C4-2B (cell line): ENCODE measurements around the gene VSTM2L.

Experiments used
- H3K27ac ChIP-seq: fragments of 450-650 bp; 2 replicates; pipeline ENCODE4 v1.5.1; 2017
- ZFX ChIP-seq: fragments of 450-650 bp; IDR thresholded peaks from 2 replicates; pipeline ENCODE4 v1.6.1; 2017
- TF ChIP-seq, protein P1 (sequence below): fragments of 450-650 bp; conservative IDR thresholded peaks from 2 replicates; pipeline ENCODE4 v1.5.1; 2017; ENCODE audit warnings: mild to moderate bottlenecking

Gene VSTM2L

GRCh38 chr20:37866051-37866450 lies 36.9 kb upstream of the VSTM2L start:
- no peak overlapping the region for H3K27ac ChIP-seq
- TF ChIP-seq, protein P1, sequence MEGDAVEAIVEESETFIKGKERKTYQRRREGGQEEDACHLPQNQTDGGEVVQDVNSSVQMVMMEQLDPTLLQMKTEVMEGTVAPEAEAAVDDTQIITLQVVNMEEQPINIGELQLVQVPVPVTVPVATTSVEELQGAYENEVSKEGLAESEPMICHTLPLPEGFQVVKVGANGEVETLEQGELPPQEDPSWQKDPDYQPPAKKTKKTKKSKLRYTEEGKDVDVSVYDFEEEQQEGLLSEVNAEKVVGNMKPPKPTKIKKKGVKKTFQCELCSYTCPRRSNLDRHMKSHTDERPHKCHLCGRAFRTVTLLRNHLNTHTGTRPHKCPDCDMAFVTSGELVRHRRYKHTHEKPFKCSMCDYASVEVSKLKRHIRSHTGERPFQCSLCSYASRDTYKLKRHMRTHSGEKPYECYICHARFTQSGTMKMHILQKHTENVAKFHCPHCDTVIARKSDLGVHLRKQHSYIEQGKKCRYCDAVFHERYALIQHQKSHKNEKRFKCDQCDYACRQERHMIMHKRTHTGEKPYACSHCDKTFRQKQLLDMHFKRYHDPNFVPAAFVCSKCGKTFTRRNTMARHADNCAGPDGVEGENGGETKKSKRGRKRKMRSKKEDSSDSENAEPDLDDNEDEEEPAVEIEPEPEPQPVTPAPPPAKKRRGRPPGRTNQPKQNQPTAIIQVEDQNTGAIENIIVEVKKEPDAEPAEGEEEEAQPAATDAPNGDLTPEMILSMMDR: no peak

GRCh38 chr20:37867289-37868195 lies 35.4 kb upstream of the VSTM2L start:
- no peak overlapping the region for H3K27ac ChIP-seq
- TF ChIP-seq, protein P1: no peak
- TF ChIP-seq ZFX: no peak

GRCh38 chr20:37868851-37869333 lies 34.0 kb upstream of the VSTM2L start:
- no peak for TF ChIP-seq ZFX
- TF ChIP-seq, protein P1: no peak
- no peak overlapping the region for H3K27ac ChIP-seq

DNA sequence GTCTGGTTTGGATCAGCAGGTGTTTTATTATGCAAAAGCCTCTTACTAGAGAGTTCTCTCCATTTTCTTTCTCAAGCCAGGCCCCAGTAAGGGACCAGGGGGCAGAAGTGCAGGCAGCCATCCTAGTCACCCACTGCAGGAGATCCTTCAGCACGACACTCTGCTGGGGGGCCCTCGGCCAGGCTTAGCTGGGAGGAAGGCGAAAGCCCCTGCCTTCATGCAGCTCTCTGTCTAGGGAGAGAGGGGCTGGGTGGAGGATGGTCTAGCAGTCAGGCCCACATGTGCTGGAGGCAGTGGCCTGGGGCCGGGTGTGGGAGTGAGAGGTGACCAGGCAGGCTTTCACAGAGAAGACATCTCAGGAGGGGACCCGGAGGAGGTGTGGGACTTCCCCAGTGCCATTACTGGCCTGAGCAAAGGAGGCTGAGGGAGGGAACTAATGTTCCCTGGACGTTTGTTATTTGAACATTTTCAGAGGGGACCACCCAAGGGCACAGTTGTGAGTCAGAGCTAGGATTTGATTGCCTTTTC lies 33.5 kb upstream of the VSTM2L start:
- H3K27ac ChIP-seq: no peak overlapping the region
- no peak for TF ChIP-seq ZFX
- TF ChIP-seq, protein P1: no peak

DNA sequence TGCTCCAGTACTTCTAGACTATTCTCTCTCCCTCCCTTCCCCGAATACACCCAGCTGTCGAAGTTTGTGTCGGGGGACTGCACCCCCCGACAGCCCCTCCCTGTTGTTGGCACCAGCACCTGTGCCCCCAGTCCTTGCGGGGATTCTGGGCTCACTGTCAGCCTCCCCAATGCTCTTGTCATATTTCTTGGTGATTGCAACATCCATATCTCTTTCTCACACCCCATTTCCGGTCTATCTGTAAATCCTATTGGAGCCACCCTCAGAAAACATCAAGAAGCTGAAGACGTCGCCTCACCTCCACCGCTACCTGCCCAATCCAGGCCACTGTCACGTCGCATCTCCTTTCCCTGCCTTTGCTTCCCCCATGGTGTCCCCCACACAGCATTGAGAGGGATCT lies 32.6 kb upstream of the VSTM2L start:
- TF ChIP-seq, protein P1: no peak
- no peak for TF ChIP-seq ZFX
- no peak overlapping the region for H3K27ac ChIP-seq

DNA sequence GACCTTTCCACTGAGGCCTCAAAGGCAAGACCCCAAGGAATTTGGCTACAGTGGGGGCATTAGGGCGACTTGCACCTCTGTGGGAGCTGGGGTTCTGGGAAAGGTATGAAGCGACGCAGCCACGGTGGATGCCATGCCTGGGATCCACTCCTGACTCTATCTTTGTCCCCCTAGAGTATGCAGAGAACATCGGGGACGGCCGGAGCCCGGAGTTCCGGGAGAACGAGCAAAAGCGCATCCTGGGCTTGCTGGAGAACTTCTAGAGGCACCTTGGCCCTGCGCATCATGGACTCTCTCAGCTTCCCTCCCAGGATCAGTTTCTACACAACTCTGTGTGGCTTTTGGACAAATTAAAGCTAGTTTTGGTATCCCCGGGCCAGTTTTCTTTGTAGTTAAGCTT lies 31.2 kb upstream of the VSTM2L start:
- TF ChIP-seq, protein P1: no peak
- TF ChIP-seq ZFX: no peak
- no peak overlapping the region for H3K27ac ChIP-seq

- TF ChIP-seq, protein P1: no peak
- no peak for TF ChIP-seq ZFX
- no peak overlapping the region for H3K27ac ChIP-seq
Measured at GRCh38 chr20:37872161-37872560, 30.8 kb upstream of the VSTM2L start.
